NCI-H510A treated with DMSO at 0.1 percent for 48 hours (cell line): ENCODE measurements around the gene GPATCH1.
"Not testable (repeated sequence)": the region's sequence is repeated elsewhere in the genome, so short reads cannot be mapped to it uniquely, and the experiment has no call there.

ENCODE experiments used
- DNase-seq: peaks from one replicate; lab custom pipeline; 2025; lab: John Stamatoyannopoulos, UW

Gene GPATCH1

GRCh38 chr19:33158365-33158764 lies 77.4 kb downstream of the GPATCH1 start:
- no peak for DNase-seq

- DNase-seq: no peak
These were observed 78.2 kb downstream of the GPATCH1 start for GRCh38 chr19:33159149-33159548.

GRCh38 chr19:33159893-33160292 lies 78.9 kb downstream of the GPATCH1 start:
- no peak for DNase-seq

- DNase-seq: no peak
These were observed 80.2 kb downstream of the GPATCH1 start for GRCh38 chr19:33161201-33161600.

- DNase-seq: no peak
These were observed 82.5 kb downstream of the GPATCH1 start for GRCh38 chr19:33163481-33163880.

- DNase-seq: not testable (repeated sequence)
These were observed 85.1 kb downstream of the GPATCH1 start for GRCh38 chr19:33166037-33166436.

GRCh38 chr19:33167438-33167837 lies 86.5 kb downstream of the GPATCH1 start:
- no peak for DNase-seq

GRCh38 chr19:33168528-33168927 lies 87.5 kb downstream of the GPATCH1 start:
- no peak for DNase-seq

GRCh38 chr19:33171222-33171795 lies 90.3 kb downstream of the GPATCH1 start:
- DNase-seq: no peak

GRCh38 chr19:33171916-33172359 lies 91.0 kb downstream of the GPATCH1 start:
- no peak for DNase-seq

GRCh38 chr19:33174186-33174585 lies 93.2 kb downstream of the GPATCH1 start:
- DNase-seq: no peak

GRCh38 chr19:33175156-33175782 lies 94.3 kb downstream of the GPATCH1 start:
- no peak for DNase-seq

GRCh38 chr19:33175886-33176669 lies 95.1 kb downstream of the GPATCH1 start:
- peak; percentile 42 for DNase-seq

- peak; percentile 95 for DNase-seq
These were observed 95.9 kb downstream of the GPATCH1 start for GRCh38 chr19:33176670-33177416.

GRCh38 chr19:33177417-33177979 lies 96.5 kb downstream of the GPATCH1 start:
- peak; percentile 53 for DNase-seq
